GM23248 (cell line): ENCODE data around the gene STX8.

Source experiments
- EZH2 ChIP-seq: fragments of 200-600 bp; sonication (generic); IDR thresholded peaks from 2 replicates; pipeline ENCODE4 v1.6.1; 2018; ENCODE audit warnings: antibody characterized with exemption, mild to moderate bottlenecking; ENCODE audit not compliant: insufficient read depth, poor library complexity, severe bottlenecking
- EZH2phosphoT487 ChIP-seq: fragments of 200-600 bp; sonication (generic); IDR thresholded peaks from 2 replicates; pipeline ENCODE4 v1.6.1; 2018; ENCODE audit warnings: antibody characterized with exemption, moderate library complexity, mild to moderate bottlenecking, low read depth; ENCODE audit not compliant: insufficient read depth

DNA sequence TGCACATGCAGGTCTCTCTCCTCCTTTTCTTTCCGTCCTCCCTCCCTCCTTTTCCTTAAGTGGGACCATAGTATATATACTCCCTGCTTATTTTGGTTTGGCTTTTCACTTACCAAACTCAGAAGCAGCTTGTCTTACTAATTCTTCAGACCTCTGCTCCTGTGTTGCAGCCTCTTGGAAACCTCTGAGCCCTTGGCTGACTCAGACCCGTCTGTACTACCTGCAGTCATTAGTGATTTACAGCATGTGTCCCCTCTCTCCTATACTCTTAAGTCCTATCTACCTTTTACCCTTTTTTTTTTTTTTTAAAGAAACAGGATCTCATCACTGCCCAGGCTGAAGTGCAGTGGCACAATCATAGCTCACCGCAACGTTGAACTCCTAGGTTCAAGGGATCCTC is 207.0 kb downstream of the STX8 start:
- TF ChIP-seq EZH2, result no peak
- no peak for TF ChIP-seq EZH2phosphoT487
